H1 (cell line): ENCODE data around the gene CPNE5. TPM values are rescaled to one million over a fixed set of nuclear protein-coding genes. Genes with fewer than 3 reads are reported as not detected.

ENCODE experiments used
- CTCF ChIA-PET: fragments of 300-600 bp; sonication (Branson Sonifier 250); formaldehyde crosslinking; loops from one replicate; lab custom pipeline; 2021; ENCODE audit not compliant: partially characterized antibody; lab: Charles Lee
- POLR2A ChIA-PET: fragments of 300-600 bp; sonication (Branson Sonifier 250); formaldehyde crosslinking; loops from one replicate; lab custom pipeline; 2021; ENCODE audit warnings: inconsistent platforms; ENCODE audit not compliant: partially characterized antibody; lab: Charles Lee
- DNase-seq, 2 experiments: peaks; one replicate each; pipeline versions ENCODE4 v3.0.0 to v3.0.0-alpha.2; 2010 to 2022; ENCODE audit warnings: low spot score in 2 of 2, low read depth in 1 of 2, mixed read lengths in 1 of 2
- FAIRE-seq: peaks from 2 replicates; lab custom pipeline; 2011; peaks lifted over from hg19 to GRCh38; lab: Jason Lieb, UNC
- H2AFZ ChIP-seq: 2 replicates; pipeline ENCODE4 v1.8.1; 2012; ENCODE audit warnings: low read length, inconsistent platforms
- H2AK5ac ChIP-seq: 2 replicates; pipeline ENCODE4 v1.6.1; 2013; ENCODE audit warnings: low read depth, low read length
- H2BK120ac ChIP-seq: replicated peaks from 2 replicates; pipeline ENCODE3; 2013; ENCODE audit warnings: low read depth, low read length, inconsistent platforms
- H2BK12ac ChIP-seq: 2 replicates; pipeline ENCODE4 v1.6.1; 2013; ENCODE audit warnings: low read depth, low read length
- H2BK15ac ChIP-seq: 2 replicates; pipeline ENCODE4 v1.6.1; 2013; ENCODE audit warnings: low read length
- H2BK20ac ChIP-seq: 2 replicates; pipeline ENCODE4 v1.6.1; 2013; ENCODE audit warnings: low read length
- H2BK5ac ChIP-seq: 2 replicates; pipeline ENCODE4 v1.6.1; 2013; ENCODE audit warnings: low read depth, low read length
- H3K14ac ChIP-seq: 2 replicates; pipeline ENCODE4 v1.6.1; 2013; ENCODE audit warnings: inconsistent platforms; ENCODE audit not compliant: insufficient read length
- H3K18ac ChIP-seq: 2 replicates; pipeline ENCODE4 v1.6.1; 2013; ENCODE audit warnings: low read length; ENCODE audit errors: extremely low read depth
- H3K23ac ChIP-seq: 2 replicates; pipeline ENCODE4 v1.6.1; 2013; ENCODE audit warnings: inconsistent platforms; ENCODE audit not compliant: insufficient read length
- H3K23me2 ChIP-seq: 2 replicates; pipeline ENCODE4 v1.6.1; 2013; ENCODE audit warnings: low read depth, low read length
- H3K27ac ChIP-seq: 2 replicates; pipeline ENCODE4 v1.6.1; 2011; ENCODE audit warnings: low read depth, low read length, inconsistent platforms
- H3K27me3 ChIP-seq, 4 experiments: replicated peaks in 1 of 4; 1 replicate in 1 of 4; 2 replicates in 3 of 4; pipeline versions ENCODE4 v1.6.1 to v1.8.1; 2011 to 2013; ENCODE audit warnings: low read length in 3 of 4, mild to moderate bottlenecking in 3 of 4, inconsistent platforms in 2 of 4, mixed read lengths in 2 of 4, moderate library complexity in 1 of 4; ENCODE audit not compliant: control insufficient read depth in 3 of 4, insufficient read depth in 3 of 4; ENCODE audit errors: extremely low read depth in 1 of 4
- H3K36me3 ChIP-seq, 4 experiments: 2 replicates each; pipeline versions ENCODE4 v1.6.1 to v1.8.1; 2011 to 2013; ENCODE audit warnings: mild to moderate bottlenecking in 4 of 4, low read length in 3 of 4, moderate library complexity in 2 of 4, control low read depth in 1 of 4, inconsistent platforms in 1 of 4; ENCODE audit not compliant: insufficient read depth in 4 of 4, control insufficient read depth in 2 of 4
- H3K4ac ChIP-seq: replicated peaks from 2 replicates; pipeline ENCODE3; 2013; ENCODE audit warnings: low read length, low read depth, mixed read lengths, inconsistent platforms; ENCODE audit not compliant: insufficient read length
- H3K4me1 ChIP-seq, 4 experiments: replicated peaks in 1 of 4; 1 replicate in 1 of 4; 2 replicates in 3 of 4; pipeline versions ENCODE4 v1.6.1 to v1.8.1; 2011 to 2013; ENCODE audit warnings: low read length in 3 of 4, inconsistent platforms in 2 of 4, mixed read lengths in 1 of 4; ENCODE audit not compliant: insufficient read depth in 4 of 4, control insufficient read depth in 3 of 4
- H3K4me2 ChIP-seq, 2 experiments: 2 replicates each; pipeline versions ENCODE4 v1.6.1 to v1.8.1; 2011 to 2013; ENCODE audit warnings: low read depth in 2 of 2, low read length in 2 of 2, control low read depth in 1 of 2, inconsistent platforms in 1 of 2, mild to moderate bottlenecking in 1 of 2; ENCODE audit not compliant: insufficient read depth in 1 of 2
- H3K4me3 ChIP-seq, 4 experiments: fragments of 200-600, 300-600 bp in 1 of 4; sonication (generic), shearing (Covaris generic), sonication (Bioruptor Twin) in 1 of 4; 2 replicates each; pipeline versions ENCODE4 v1.5.1 to v1.8.1; 2011 to 2016; ENCODE audit warnings: low read length in 4 of 4, low read depth in 3 of 4, control low read depth in 2 of 4, inconsistent platforms in 2 of 4, mild to moderate bottlenecking in 2 of 4, mixed read lengths in 1 of 4, moderate library complexity in 1 of 4; ENCODE audit not compliant: insufficient read depth in 2 of 4; ENCODE audit errors: extremely low read depth in 1 of 4
- H3K56ac ChIP-seq: replicated peaks from 2 replicates; pipeline ENCODE3; 2013; ENCODE audit warnings: low read depth, mild to moderate bottlenecking, mixed read lengths, low read length, inconsistent platforms; ENCODE audit not compliant: insufficient read length
- H3K79me1 ChIP-seq: 2 replicates; pipeline ENCODE4 v1.6.1; 2013; ENCODE audit warnings: low read depth, low read length, control low read depth
- H3K79me2 ChIP-seq, 2 experiments: 2 replicates each; pipeline versions ENCODE4 v1.6.1 to v1.8.1; 2012 to 2013; ENCODE audit warnings: low read length in 2 of 2, mild to moderate bottlenecking in 2 of 2, inconsistent platforms in 1 of 2; ENCODE audit not compliant: insufficient read depth in 2 of 2, control insufficient read depth in 1 of 2
- H3K9ac ChIP-seq, 4 experiments: replicated peaks in 1 of 4; 1 replicate in 1 of 4; 2 replicates in 3 of 4; pipeline versions ENCODE4 v1.6.1 to v1.8.1; 2011 to 2013; ENCODE audit warnings: low read depth in 3 of 4, low read length in 3 of 4, control low read depth in 2 of 4, mild to moderate bottlenecking in 2 of 4, moderate library complexity in 2 of 4, inconsistent platforms in 1 of 4; ENCODE audit errors: extremely low read depth in 1 of 4
- H3K9me3 ChIP-seq, 2 experiments: 2 replicates each; pipeline versions ENCODE4 v1.6.1 to v1.8.1; 2012 to 2013; ENCODE audit warnings: mild to moderate bottlenecking in 2 of 2, moderate library complexity in 2 of 2, control low read depth in 1 of 2, inconsistent platforms in 1 of 2, low read depth in 1 of 2, low read length in 1 of 2, mixed read lengths in 1 of 2; ENCODE audit not compliant: insufficient read depth in 2 of 2
- H4K20me1 ChIP-seq, 2 experiments: replicated peaks in 1 of 2; 2 replicates each; pipeline versions ENCODE3 to v1.8.1; 2011 to 2013; ENCODE audit warnings: inconsistent platforms in 2 of 2, low read length in 2 of 2, mild to moderate bottlenecking in 1 of 2; ENCODE audit not compliant: insufficient read depth in 2 of 2, control insufficient read depth in 1 of 2
- H4K5ac ChIP-seq: 2 replicates; pipeline ENCODE4 v1.6.1; 2013; ENCODE audit warnings: low read length, low read depth, mixed read lengths, inconsistent platforms; ENCODE audit not compliant: insufficient read length
- H4K8ac ChIP-seq: 2 replicates; pipeline ENCODE4 v1.8.0; 2013; ENCODE audit warnings: mild to moderate bottlenecking, moderate library complexity, low read length, inconsistent platforms; ENCODE audit not compliant: insufficient read depth; ENCODE audit errors: extremely low read depth
- H4K91ac ChIP-seq: replicated peaks from 2 replicates; pipeline ENCODE3; 2013; ENCODE audit warnings: low read length, mixed read lengths, inconsistent platforms; ENCODE audit not compliant: insufficient read length
- CBX8 ChIP-seq: fragments of 300-800, 300-1000 bp; sonication (generic); IDR thresholded peaks from 2 replicates; pipeline ENCODE4 v1.7.1; 2016; ENCODE audit warnings: low read depth, low read length, borderline replicate concordance
- HDAC6 ChIP-seq: IDR thresholded peaks from one replicate; pipeline ENCODE4 v1.7.1; 2012; ENCODE audit warnings: low read depth, mild to moderate bottlenecking, inconsistent platforms, low read length, moderate library complexity
- KDM1A ChIP-seq: fragments of 200-600, 300-600 bp; sonication (generic); IDR thresholded peaks from 2 replicates; pipeline ENCODE4 v1.7.1; 2016; ENCODE audit warnings: mild to moderate bottlenecking, low read length, borderline replicate concordance
- POLR2AphosphoS5 ChIP-seq: IDR thresholded peaks from 2 replicates; pipeline ENCODE4 v1.6.1; 2011; ENCODE audit warnings: low read depth, low read length
- WGBS, 2 experiments: shearing (Covaris generic) in 1 of 2; methylation state at CpG; one replicate each; pipeline versions ENCODE4 v1.1.6 to v1.1.7; 2013 to 2015; ENCODE audit warnings: low lambda C conversion rate in 2 of 2, mixed read lengths in 2 of 2, inconsistent platforms in 1 of 2, low coverage in 1 of 2, missing lambda C conversion rate in 1 of 2; ENCODE audit not compliant: insufficient replicate concordance in 2 of 2, insufficient coverage in 1 of 2, insufficient read length in 1 of 2; ENCODE audit errors: extremely low coverage in 1 of 2, missing lambda C conversion rate in 1 of 2; 5-methylcytosine and 5-hydroxymethylcytosine counted together
- polyA plus RNA-seq, 7 experiments: library from polyadenylated mRNA; depleted of rRNA in 3 of 7; stranded (reverse) in 5 of 7; unstranded in 2 of 7; fragments of >200 nt in 5 of 7; fragments of 200-250 nt in 2 of 7; gene quantifications; 1 replicate in 5 of 7; 2 replicates in 1 of 7; 4 replicates in 1 of 7; pipeline versions ENCODE4 v1.2.1 to v1.2.3, GENCODE V29; 2011 to 2013; ENCODE audit warnings: missing spikeins in 2 of 7, mixed read lengths in 2 of 7
- total RNA-seq: library from RNA; stranded (reverse); fragmentation: NEBNext Ultra II Directional; extraction: Animal tissue kit (Norgen Biotek cat#: 25700); gene quantifications from 2 replicates; pipeline ENCODE4 v1.2.1, GENCODE V29; 2021

Gene CPNE5
- total and polyA plus RNA-seq, 2 of the 8 experiments (the other 6 are each of a cell fraction or from before 2014, with no cell fraction given), result 0.88 to 1.8 TPM

DNA sequence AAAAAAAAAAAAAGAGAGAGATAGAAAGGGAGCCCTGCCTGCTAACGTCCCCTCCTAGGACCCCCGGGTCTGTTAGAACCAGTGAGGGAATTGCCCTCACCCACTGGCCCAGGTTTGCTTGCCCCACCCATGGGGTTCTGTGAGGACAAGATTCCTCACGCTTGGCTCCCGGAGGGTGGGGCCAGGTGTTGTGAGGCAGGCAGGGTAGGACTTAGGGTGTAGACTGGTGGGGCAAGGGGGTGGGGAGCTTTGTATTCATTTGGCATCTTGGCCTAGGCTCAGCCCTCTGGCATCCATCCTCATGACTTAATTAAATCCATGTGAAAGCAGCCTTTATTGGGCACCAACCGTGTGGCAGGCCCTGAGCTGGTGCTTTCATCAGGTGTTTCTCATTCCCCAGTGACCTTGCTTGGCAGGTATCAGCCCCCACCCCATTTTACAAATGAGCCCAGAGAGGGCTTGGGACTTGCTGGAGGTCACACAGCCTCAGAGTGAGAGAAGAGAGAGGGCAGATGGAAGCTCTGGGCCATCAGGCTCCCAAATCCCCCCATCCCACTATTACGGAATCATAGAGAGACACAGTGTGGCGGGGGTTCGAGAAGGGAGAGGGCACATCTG, 122.7 kb downstream of the CPNE5 start:
- no peak overlapping the region for H3K23ac ChIP-seq
- DNase-seq, result no peak
- no peaks in the 10 kb centered on the region for H3K23me2 ChIP-seq
- H3K9ac ChIP-seq, result no peak overlapping the region
- no peak overlapping the region for H2BK120ac ChIP-seq
- no peak overlapping the region for H3K18ac ChIP-seq
- H4K8ac ChIP-seq, result no peak overlapping the region
- no peak overlapping the region for H3K27ac ChIP-seq
- H3K4me3 ChIP-seq, result no peak overlapping the region
- no peak overlapping the region for H3K4me2 ChIP-seq
- no peak overlapping the region for H4K5ac ChIP-seq
- no peaks in the 10 kb centered on the region for H3K79me2 ChIP-seq
- no peak overlapping the region for H2BK12ac ChIP-seq
- no peak overlapping the region for H2BK20ac ChIP-seq
- H3K4ac ChIP-seq, result no peak overlapping the region
- H2BK5ac ChIP-seq, result no peak overlapping the region
- H2BK15ac ChIP-seq, result no peak overlapping the region; the same call in 1 of the 2 replicates
- H2AFZ ChIP-seq, result no peak overlapping the region
- no peak for FAIRE-seq
- H3K9me3 ChIP-seq, result no peaks in the 10 kb centered on the region
- no peak overlapping the region for H3K56ac ChIP-seq
- WGBS, 2 experiments, result 95% methylated on average over 6 of the region's 8 CpGs; no CpG with 5 or more reads in 1 of the 2 experiments
- peaks cover 0 to 9% (median 6%) of the 10 kb centered on the region in 4 experiments; a peak in 5 of 7 replicates for H3K4me1 ChIP-seq
- ChIA-PET POLR2A (interaction anchor here (1.4 kb wide), 1 partner anchor 121 kb away, joined by 3 read pairs; no protein-coding TSS in a partner anchor), CTCF (interaction anchor here (0.9 to 4.4 kb wide), 6 partner anchors 10 to 109 kb away, joined by 3 to 21 read pairs (median 4); no protein-coding TSS in a partner anchor)
- no peaks in the 10 kb centered on the region for H4K20me1 ChIP-seq
- no peak overlapping the region for H3K14ac ChIP-seq
- no peak overlapping the region for H2AK5ac ChIP-seq
- H3K79me1 ChIP-seq, result no peaks in the 10 kb centered on the region; the same call in 1 of the 2 replicates
- TF ChIP-seq KDM1A, result peak; percentile 25; the same call in 1 of the 2 replicates
- TF ChIP-seq HDAC6, result no peak
- TF ChIP-seq CBX8, result no peak
- TF ChIP-seq POLR2AphosphoS5, result no peak
- no peak overlapping the region for H4K91ac ChIP-seq
- H3K27me3 ChIP-seq, result no peaks in the 10 kb centered on the region
- H3K36me3 ChIP-seq, result no peaks in the 10 kb centered on the region
